NCI-H1417 (cell line): Measurements from ENCODE around the gene PAXIP1.
"Not testable (repeated sequence)": the region's sequence is repeated elsewhere in the genome, so short reads cannot be mapped to it uniquely, and the experiment has no call there.

Experiments
- DNase-seq, 3 experiments: peaks; one replicate each; lab custom pipeline; 2025; lab: John Stamatoyannopoulos, UW

The PAXIP1 gene, protein sequence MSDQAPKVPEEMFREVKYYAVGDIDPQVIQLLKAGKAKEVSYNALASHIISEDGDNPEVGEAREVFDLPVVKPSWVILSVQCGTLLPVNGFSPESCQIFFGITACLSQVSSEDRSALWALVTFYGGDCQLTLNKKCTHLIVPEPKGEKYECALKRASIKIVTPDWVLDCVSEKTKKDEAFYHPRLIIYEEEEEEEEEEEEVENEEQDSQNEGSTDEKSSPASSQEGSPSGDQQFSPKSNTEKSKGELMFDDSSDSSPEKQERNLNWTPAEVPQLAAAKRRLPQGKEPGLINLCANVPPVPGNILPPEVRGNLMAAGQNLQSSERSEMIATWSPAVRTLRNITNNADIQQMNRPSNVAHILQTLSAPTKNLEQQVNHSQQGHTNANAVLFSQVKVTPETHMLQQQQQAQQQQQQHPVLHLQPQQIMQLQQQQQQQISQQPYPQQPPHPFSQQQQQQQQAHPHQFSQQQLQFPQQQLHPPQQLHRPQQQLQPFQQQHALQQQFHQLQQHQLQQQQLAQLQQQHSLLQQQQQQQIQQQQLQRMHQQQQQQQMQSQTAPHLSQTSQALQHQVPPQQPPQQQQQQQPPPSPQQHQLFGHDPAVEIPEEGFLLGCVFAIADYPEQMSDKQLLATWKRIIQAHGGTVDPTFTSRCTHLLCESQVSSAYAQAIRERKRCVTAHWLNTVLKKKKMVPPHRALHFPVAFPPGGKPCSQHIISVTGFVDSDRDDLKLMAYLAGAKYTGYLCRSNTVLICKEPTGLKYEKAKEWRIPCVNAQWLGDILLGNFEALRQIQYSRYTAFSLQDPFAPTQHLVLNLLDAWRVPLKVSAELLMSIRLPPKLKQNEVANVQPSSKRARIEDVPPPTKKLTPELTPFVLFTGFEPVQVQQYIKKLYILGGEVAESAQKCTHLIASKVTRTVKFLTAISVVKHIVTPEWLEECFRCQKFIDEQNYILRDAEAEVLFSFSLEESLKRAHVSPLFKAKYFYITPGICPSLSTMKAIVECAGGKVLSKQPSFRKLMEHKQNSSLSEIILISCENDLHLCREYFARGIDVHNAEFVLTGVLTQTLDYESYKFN

DNA sequence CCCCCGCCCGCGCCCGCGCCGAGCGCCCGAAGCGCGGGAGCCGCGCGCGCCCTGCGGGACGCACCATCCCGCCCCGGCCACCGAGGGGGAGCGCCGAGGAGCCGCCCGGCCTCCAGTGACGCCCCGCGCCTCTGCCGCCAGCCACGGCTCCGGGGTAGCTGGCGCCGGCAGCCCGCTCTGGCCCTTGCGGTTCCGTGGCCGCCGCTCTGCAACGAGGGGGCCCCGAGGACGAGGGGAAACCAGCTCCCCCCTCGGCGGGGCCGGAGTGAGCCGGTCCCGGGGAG is at the start of gene PAXIP1:
Gene PAXIP1 (minus strand): TSS at position 33 of the 284 bp plus-strand sequence. CDS start 195 bp downstream, outside the sequence.
- peak; percentile 85 to 94 (median 93) for DNase-seq

DNA sequence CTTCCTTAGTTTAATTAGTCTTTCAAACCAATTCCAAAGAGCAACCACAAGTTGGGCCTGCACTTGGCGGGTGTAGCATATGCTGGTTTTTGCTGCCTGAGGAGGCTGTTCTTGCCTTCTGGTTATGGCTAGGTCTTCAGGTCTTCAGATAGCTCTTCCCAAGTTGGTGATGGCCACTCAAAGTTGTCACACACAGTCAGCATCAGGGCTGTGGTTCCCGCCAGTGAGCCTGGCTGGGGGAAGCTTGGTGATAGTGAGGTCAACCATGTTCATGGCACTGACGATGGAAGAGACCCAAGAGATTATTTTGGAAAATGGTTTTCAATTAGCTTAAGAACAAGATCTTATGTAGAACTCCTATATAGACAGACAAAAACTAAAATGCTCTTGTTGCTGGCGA is 48.4 kb upstream of the PAXIP1 start:
- no peak for DNase-seq

GRCh38 chr7:155048006-155048405 is 45.1 kb upstream of the PAXIP1 start:
- DNase-seq = no peak

GRCh38 chr7:155043756-155044155 is 40.8 kb upstream of the PAXIP1 start:
- DNase-seq = no peak

DNA sequence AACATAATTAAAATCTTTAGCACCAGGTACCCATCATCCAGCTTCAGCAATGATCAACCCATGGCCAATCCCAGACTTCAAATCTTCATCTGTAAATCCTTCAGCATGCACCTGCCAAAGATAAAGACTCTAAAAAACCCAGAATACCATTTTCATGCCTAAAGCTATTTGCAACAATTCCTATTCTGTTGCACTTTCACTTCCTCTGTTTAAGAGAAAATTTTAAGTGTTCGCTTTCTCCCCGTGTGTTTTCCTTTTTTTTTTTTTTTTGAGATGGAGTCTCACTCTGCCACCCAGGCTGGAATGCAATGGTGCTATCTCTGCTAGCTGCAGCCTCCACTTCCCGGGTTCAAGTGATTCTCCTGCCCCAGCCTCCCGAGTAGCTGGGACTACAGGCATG is 35.4 kb upstream of the PAXIP1 start:
- no peak for DNase-seq

DNA sequence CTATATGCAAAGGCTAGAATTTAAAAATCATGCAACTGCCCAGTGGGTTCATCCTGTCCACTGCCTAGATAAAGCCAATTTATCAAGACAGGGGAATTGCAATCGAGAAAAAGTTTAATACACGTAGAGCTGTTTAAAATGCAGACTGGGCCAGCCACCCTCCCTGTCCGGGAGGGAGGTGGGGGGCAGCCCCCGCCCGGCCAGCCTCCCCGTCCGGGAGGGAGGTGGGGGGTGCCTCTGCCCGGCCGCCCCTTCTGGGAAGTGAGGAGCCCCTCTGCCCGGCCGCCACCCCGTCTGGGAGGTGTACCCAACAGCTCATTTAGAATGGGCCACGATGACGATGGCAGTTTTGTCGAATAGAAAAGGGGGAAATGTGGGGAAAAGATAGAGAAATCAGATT is 31.6 kb upstream of the PAXIP1 start:
- not testable (repeated sequence) for DNase-seq

- peak in 2 of 3 experiments; percentile 20 to 58 for DNase-seq
These were observed 30.1 kb upstream of the PAXIP1 start for GRCh38 chr7:155032978-155033377.

- no peak for DNase-seq
These were observed 25.0 kb upstream of the PAXIP1 start for GRCh38 chr7:155027879-155028278.

- no peak for DNase-seq
These were observed 18.8 kb upstream of the PAXIP1 start for GRCh38 chr7:155021699-155022145.

GRCh38 chr7:155020996-155021395 is 18.1 kb upstream of the PAXIP1 start:
- DNase-seq = no peak

GRCh38 chr7:155017834-155018233 is 14.9 kb upstream of the PAXIP1 start:
- peak in 2 of 3 experiments; percentile 52 to 85 for DNase-seq

- DNase-seq = no peak
These were observed 8.2 kb upstream of the PAXIP1 start for GRCh38 chr7:155011086-155011485.

- DNase-seq = peak in 1 of 3 experiments; percentile 17
These were observed 6.7 kb upstream of the PAXIP1 start for GRCh38 chr7:155009570-155010157.

GRCh38 chr7:155007947-155008346 is 5.0 kb upstream of the PAXIP1 start:
- peak in 1 of 3 experiments; percentile 13 for DNase-seq

DNA sequence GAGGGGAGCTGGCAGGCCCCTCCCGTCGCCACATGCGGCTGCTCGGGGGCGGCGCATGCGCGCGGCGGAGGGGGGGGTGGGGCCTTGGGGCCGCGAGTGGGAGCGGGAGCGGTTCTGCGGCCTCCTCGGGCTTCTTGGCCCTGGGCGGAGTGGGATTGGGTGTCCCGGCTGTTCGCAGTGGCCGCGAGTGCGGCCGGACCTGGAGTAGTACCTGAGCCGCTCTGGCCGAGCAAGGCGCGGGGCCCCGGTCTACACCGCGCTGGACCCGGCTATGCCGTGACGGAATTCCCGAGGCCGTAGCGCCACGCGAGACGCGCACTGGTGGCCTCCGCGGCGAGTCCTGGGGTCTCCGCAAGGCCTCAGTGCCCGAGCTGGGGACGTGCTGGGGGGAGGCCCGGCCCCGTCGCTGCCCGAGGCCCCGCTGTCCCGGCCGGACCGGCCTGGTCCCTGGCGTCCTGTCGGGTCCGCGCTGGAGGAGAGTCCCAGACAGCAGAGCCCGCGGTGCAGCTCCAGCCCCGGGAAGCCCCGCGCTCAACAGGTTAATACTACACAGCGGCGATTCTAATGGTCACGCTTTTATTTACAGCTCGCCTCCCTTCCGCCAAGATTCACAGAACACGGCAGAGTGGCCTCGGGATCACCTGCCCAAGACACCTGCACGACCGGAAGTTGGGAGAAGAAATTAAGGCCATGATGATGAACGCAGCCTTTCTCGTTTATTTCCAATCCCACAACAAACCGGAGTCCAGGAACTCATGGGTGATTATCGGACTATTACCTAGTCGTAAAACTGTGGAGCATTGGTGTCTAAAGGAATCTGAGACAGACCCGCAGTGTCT is 671 bp upstream of the PAXIP1 start:
- DNase-seq = peak; percentile 82 to 94 (median 93)

DNA sequence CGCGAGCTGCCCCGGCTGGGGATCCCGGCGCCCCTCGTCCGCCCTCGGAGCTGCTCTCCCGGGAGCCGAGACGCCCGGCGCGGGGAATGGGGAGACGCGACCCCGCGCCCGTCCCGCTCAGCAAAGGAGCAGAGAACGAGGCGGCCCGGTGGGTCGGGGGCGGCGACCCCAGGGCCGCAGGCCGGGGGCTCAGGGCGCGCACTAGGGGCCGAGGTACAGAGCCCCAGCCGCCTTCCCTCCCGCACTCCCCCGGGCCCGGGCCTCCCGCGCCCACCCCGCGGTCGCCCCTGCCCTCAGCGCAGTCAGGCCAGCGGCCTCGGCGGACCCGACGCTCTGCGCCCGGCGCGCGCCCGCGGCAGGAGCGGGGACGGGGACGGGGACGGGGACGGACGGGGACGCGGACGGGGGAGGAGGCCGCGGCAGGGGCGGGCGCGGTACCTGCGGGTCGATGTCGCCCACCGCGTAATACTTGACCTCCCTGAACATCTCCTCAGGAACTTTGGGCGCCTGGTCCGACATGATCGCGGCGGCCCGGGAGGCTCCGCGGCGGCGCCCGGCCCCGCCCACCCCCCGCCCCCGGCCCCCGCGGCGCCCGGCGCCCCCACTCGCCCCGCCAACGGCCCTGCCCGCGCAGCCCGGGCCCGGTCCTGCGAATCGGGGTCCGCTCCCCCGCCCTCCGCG is 373 bp downstream of the PAXIP1 start:
- DNase-seq = peak; percentile 57 to 84 (median 79)

DNA sequence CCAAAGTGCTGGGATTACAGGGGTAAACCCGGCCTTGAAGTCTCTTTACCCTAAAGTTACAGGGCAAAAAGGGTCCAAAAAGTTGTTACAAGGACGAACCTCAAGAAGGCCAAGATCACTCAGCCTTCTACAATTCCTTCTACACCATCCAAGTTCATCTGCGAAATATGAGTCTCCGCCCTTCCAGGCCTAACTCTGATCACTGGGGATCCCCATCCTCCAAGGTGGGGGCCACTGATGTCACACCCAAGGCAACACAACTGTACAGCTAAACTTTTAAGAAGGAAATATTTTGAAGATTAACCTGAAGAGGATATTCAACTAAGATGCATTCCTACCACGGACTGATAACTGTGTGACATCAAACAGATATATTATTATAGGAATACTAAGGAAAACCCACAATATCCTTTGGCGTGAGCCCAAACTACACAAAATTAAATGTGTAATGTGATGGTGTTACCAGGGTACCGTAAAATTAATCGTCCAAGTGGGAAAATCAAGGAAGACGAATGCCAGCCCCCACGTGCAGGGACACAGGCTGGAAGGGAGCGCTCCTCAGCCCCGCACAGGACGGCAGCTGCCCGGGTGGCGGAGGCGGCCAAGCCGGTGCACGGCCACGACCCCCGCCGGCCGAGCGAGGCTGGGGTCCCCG is 1.0 kb downstream of the PAXIP1 start:
- DNase-seq = peak in 1 of 3 experiments; percentile 58

- DNase-seq = no peak
These were observed 2.1 kb downstream of the PAXIP1 start for GRCh38 chr7:155000795-155001194.

GRCh38 chr7:154998481-154998880 is 4.4 kb downstream of the PAXIP1 start:
- no peak for DNase-seq

GRCh38 chr7:154997840-154998370 is 5.0 kb downstream of the PAXIP1 start:
- no peak for DNase-seq
